HL-60 (cell line): Measurements from ENCODE around the gene TMIGD2.

ENCODE experiments used
- CTCF ChIP-seq: IDR thresholded peaks from one replicate; pipeline ENCODE4 v1.5.1; 2011; ENCODE audit warnings: low read length, control low read depth, inconsistent platforms; ENCODE audit not compliant: insufficient read depth
- REST ChIP-seq: IDR thresholded peaks from 2 replicates; pipeline ENCODE4 v1.6.1; 2012; ENCODE audit warnings: low read depth; ENCODE audit not compliant: insufficient replicate concordance

GRCh38 chr19:4322942-4323665 lies 20.9 kb upstream of the TMIGD2 start:
- no peak for TF ChIP-seq CTCF
- TF ChIP-seq REST = no peak
